D721Med (cell line): Measurements from ENCODE around the gene ZFP3.
"Not testable (repeated sequence)": the region's sequence is repeated elsewhere in the genome, so short reads cannot be mapped to it uniquely, and the experiment has no call there.

Experiments
- DNase-seq: peaks from one replicate; pipeline ENCODE4 v3.0.0; 2011; ENCODE audit warnings: low spot score; ENCODE audit not compliant: insufficient read length
- FAIRE-seq: peaks from 2 replicates; lab custom pipeline; 2011; peaks lifted over from hg19 to GRCh38; lab: Jason Lieb, UNC
- CTCF ChIP-seq: IDR thresholded peaks from 2 replicates; pipeline ENCODE4 v1.5.1; 2012; ENCODE audit warnings: mild to moderate bottlenecking, control low read depth; ENCODE audit not compliant: insufficient read depth; ENCODE audit errors: missing control alignments

The ZFP3 gene

GRCh38 chr17:5050278-5050677 lies 28.0 kb upstream of the ZFP3 start:
- FAIRE-seq (no peak), DNase-seq (no peak)
- TF ChIP-seq CTCF, result no peak

- no peak for TF ChIP-seq CTCF
- no peak for FAIRE-seq
- no peak for DNase-seq
These were observed 22.7 kb upstream of the ZFP3 start for GRCh38 chr17:5055543-5055942.

- TF ChIP-seq CTCF, result no peak
- no peak for DNase-seq
- FAIRE-seq, result no peak
These were observed 13.0 kb upstream of the ZFP3 start for GRCh38 chr17:5065227-5065744.

- FAIRE-seq (no peak), DNase-seq (no peak)
- no peak for TF ChIP-seq CTCF
These were observed 10.0 kb upstream of the ZFP3 start for GRCh38 chr17:5068236-5068635.

- no peak for DNase-seq
- TF ChIP-seq CTCF, result no peak
- no peak for FAIRE-seq
These were observed 8.5 kb upstream of the ZFP3 start for GRCh38 chr17:5069724-5070123.

GRCh38 chr17:5075472-5075871 lies 2.8 kb upstream of the ZFP3 start:
- not testable (repeated sequence) for DNase-seq, FAIRE-seq

- not testable (repeated sequence) for DNase-seq, FAIRE-seq
These were observed 992 bp upstream of the ZFP3 start for GRCh38 chr17:5077275-5077674.

- FAIRE-seq, result no peak
- DNase-seq, result no peak
- no peak for TF ChIP-seq CTCF
These were observed 524 bp upstream of the ZFP3 start for GRCh38 chr17:5077781-5078105.
